Activated CD4-positive, alpha-beta T cell treated with anti-CD3 and anti-CD28 coated beads, Interleukin-2, amount 50 U/mL, for 24 hours (primary cell): ENCODE measurements around the gene COL28A1.
"Not testable (repeated sequence)": the region's sequence is repeated elsewhere in the genome, so short reads cannot be mapped to it uniquely, and the experiment has no call there.

Experiments used
- DNase-seq, 2 donors: peaks; one replicate each; pipeline ENCODE4 v3.0.0-alpha.2; 2020; ENCODE audit warnings: low read depth in 1 of 2, low spot score in 1 of 2

Gene COL28A1

GRCh38 chr7:7519528-7519927, 16.1 kb downstream of the COL28A1 start:
- DNase-seq, result no peak

GRCh38 chr7:7519056-7519455, 16.6 kb downstream of the COL28A1 start:
- no peak for DNase-seq

DNA sequence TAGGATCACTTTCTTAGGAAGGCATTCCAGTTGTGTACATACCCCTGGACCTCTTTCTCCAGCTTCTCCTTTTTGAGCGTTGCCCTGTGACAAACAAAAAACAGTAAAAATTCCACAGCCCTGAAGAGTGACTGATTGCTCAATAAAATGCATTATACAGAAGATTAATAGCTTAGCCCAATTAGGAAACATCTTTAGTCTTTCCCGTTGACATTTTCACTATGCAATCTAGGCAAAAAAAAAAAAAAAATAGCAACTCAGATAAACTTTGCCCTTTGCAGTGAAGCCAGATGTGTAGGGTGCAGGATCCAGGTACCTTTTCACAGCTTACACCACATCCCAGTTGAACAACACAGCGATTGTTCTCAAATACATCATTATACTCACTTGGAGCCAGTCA, 17.9 kb downstream of the COL28A1 start:
- no peak for DNase-seq

DNA sequence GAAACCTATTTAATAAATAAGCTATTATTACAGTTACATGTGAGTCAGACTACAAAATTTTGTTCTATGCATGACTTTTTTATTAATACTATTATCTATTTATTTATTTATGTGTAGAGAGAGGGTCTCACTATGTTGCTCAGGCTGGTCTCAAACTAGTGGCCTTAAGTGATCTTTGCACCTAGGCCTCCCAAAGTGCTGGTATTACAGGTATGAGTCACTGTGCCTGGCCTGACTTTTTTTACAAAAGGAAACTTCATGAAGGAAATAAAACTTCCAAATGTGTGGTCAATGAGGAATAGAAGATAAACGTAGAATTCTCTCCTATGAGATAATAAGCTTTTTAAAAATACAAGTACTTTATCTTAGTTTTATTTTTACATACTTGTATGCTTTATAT, 19.0 kb downstream of the COL28A1 start:
- DNase-seq, result no peak

GRCh38 chr7:7516156-7516555, 19.5 kb downstream of the COL28A1 start:
- DNase-seq, result no peak

DNA sequence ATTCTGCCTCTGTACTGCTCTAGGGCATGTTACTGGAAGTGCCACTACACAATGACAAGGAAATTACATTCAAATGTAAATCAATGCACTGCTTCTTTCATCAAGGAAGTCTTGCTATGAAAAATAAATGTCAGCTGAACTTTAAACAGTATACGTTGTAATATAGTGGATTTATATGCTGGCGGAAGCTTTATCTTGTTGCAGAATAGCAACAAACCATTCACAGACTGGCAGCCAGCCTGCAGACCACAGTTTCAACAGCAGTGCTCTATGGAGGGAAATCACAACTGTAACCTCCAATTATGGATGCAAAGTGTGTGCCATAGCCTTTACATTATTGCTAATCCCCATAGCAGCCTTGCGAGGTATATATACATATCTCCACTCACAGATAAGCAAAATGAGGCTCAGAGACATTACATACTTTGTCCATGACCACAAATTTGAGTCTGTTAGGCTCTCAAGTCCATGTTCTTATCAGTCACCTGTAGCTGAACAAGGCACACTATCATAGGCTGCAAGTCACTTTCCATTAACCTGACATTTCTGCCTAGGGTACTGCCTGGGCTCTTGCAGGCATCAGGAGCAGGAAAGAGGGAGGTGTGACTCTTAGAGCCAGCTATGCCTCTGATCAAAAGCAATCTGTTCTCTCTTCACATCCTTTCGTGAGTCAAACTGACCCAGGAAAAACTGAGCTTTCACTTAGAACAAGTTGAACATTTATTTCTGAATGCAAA, 22.6 kb downstream of the COL28A1 start:
- DNase-seq, result no peak

GRCh38 chr7:7510794-7511193, 24.9 kb downstream of the COL28A1 start:
- no peak for DNase-seq

DNA sequence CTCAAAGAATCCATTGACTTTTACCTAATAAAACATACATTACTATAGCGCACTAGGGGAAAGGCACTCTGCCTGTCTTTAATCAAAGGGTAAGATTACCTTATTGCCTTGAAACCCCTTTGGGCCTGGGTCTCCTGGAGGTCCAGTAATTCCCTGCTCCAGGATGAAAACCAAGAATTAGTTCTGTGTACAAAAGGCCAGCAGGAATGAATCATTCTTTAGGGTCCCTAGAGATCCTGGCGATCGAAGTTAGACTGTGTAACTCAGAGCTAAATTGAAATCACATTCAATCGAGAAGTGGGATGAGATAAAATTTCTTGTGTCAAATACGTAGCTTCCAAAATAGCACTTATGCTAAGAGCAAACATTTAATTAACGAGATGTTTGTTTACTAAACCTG, 29.8 kb downstream of the COL28A1 start:
- DNase-seq, result no peak

GRCh38 chr7:7504910-7505704, 30.6 kb downstream of the COL28A1 start:
- no peak for DNase-seq

DNA sequence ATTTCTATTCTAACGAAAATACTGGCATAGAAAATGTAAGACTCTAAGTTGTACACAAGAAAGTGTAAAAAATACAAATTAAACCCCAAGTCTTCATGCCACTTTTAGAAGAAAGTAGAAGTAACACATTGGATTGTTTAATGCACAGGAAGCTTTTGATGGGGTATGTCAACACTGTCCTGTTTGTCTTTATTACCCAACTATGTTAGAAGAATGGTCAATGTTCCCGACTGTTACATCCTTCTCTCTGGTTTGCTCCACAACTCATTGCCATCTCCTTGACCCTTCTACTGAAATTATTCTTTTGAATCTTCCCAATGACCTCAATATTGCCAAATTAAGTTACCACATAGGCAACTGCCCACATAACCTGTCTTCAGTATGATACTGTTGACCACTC, 35.8 kb downstream of the COL28A1 start:
- no peak for DNase-seq

DNA sequence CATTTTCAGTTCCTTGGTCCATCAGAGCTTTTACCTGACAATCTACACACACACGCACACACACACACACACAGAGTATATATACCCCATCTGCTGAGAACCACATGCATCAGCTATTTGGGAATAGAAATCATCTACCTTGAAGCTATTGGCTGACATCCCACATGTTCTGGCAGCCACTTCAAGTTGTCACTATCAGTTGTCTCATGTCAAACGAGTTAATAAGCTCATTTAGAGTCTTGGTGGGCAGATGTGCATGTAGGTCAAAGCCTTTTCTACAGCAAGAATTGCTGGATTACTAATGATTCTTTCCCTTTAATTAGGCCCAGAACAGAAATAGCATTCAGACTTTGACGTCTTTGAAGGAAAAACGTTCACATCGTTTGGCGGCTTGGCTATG, 36.8 kb downstream of the COL28A1 start:
- no peak for DNase-seq

DNA sequence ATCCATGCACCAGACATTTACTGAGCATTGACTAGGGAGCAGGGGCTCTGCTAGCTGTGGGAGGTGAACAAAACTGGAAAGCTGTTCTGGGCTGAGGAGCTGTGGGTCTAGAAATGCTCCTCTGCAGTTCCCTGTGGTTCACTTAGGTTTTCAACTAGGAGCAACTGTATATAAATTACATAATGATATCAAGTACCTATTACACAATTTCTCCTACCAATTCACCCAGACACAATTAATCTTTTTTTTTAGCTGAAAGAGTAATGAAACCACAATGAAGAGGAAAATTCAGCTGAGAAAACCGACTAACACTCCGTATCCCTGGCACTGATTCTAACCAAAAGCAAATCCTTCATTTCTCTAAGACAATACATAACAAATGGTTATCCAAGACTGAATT, 39.4 kb downstream of the COL28A1 start:
- no peak for DNase-seq

DNA sequence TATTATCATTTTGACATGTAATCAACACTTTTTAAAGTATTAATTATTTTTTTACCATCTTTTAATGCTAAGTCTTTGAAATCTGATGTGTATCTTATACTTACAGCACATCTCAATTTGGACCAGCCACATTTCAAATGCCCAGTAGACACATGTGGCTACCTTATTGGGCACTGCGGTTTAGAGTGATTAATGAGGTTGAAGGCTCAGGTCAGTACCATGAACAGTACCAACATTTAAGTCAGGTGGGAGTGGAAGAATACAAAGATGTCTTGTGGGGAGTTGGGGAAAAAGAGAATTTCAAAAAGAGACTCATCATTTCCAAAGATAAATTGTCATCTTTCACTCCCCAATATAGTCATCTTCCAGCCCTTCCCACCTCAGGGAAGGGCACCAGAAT, 40.5 kb downstream of the COL28A1 start:
- no peak for DNase-seq

DNA sequence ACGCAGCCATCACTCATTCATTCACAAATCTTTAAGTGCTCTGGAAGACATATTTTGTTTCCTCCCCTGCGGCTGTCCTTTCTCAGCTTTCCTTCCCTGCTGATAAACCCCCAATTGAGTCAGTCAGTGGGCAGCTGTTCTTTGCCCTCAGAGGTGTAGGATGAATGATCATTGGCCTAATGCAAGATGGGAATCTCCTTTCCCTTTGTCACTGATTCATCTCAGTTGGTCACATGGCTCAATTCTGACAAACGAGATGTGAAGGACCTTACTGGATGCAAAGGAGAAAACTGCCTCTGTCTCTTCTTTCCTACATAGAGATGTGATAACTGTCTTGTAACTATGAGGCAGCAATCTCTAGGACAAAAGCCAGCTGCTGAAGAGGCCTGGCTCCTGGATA, 44.6 kb downstream of the COL28A1 start:
- no peak for DNase-seq

DNA sequence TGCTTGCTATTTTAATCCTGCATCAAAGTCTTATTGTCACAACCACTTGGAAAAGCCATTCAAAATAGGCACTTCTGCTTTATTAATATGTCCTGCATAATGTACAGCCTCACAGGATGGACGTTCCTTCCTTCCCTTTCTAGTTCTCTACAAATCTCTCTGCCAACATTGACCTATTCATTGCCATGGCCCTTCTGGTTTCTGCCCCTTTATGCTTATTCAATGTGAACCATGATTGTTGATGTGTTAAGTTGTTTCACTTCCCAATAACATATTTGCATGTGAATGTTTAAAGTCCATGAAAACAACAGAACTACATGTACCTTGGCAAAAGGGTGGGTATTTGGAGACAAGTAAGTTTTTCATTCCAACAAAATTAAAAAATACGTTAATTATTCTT, 45.7 kb downstream of the COL28A1 start:
- no peak for DNase-seq

DNA sequence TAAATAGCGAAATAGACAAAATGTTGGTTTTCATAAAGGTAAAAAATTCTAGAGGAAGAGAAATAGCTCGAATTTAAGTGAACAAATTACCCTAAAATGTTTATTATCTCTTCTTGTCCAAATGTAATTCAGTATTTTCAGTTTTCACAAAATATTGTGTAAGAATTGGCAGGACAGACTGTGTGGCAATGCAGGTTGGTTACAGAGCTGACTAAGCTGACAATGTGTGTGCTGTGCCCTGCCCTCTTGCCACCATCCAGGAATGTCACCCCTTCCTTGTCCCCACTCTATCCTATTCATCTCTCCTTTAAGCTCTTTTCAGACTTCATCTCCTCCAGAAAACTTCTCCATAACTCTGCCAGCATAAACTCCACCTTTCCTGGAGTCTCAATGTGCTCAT, 46.1 kb downstream of the COL28A1 start:
- DNase-seq, result no peak

- DNase-seq, result no peak
Observed at GRCh38 chr7:7486362-7486761, 49.3 kb downstream of the COL28A1 start.

- DNase-seq, result no peak
Observed at GRCh38 chr7:7484072-7484471, 51.6 kb downstream of the COL28A1 start.

DNA sequence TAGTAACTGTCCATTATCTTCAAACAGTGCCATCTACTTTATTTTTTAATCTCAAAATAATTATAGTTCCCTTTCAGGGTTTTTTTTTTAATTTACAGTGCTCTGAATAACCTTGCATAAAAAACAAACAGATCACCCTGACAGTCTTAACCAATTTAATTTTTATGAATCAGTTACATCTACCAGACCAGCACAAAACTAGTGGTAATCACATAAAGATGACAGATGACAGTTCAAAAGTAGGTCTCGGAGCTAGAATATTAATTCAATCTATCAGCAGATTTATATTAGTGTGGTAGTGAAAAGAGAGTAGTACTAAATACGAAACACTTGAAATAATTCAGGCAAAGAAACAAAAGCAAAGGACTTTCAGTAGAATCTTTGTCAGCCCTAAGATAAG, 53.9 kb downstream of the COL28A1 start:
- no peak for DNase-seq

GRCh38 chr7:7479275-7479805, 56.3 kb downstream of the COL28A1 start:
- no peak for DNase-seq

GRCh38 chr7:7478569-7478968, 57.1 kb downstream of the COL28A1 start:
- no peak for DNase-seq

DNA sequence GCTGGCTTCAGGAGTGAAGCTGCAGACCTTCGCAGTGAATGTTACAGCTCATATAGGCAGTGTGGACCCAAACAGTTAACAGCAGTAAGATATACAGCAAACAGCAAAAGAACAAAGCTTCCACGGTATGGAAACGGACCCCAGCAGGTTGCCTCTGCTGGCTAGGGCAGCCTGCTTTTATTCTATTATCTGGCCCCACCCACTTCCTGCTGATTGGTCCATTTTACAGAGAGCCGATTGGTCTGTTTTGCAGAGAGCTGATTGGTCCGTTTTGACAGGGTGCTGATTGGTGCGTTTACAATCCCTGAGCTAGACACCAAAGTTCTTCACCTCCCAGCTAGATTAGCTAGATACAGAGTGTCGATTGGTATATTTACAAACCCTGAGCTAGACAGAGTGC, 58.0 kb downstream of the COL28A1 start:
- not testable (repeated sequence) for DNase-seq
